Measurements from ENCODE around the gene USP50.
A peak's percentile ranks its signal among the peaks of the same experiment; 100 is the strongest.

Gene USP50

GRCh38 chr15:50484781-50485180 lies 61.7 kb downstream of the USP50 start:
- H3K4me1 Mint-ChIP-seq (ENCODE audit: low read depth): peaks cover 24% of the 10 kb centered on the region
- no peak overlapping the region for H3K4me3 Mint-ChIP-seq
- H3K9me3 Mint-ChIP-seq: no peaks in the 10 kb centered on the region
- H3K36me3 Mint-ChIP-seq (ENCODE audit: low read depth): peaks cover 55% of the 10 kb centered on the region
- H3K27ac Mint-ChIP-seq: no peak overlapping the region
- H3K27me3 Mint-ChIP-seq (ENCODE audit: low read depth): no peaks in the 10 kb centered on the region

DNA sequence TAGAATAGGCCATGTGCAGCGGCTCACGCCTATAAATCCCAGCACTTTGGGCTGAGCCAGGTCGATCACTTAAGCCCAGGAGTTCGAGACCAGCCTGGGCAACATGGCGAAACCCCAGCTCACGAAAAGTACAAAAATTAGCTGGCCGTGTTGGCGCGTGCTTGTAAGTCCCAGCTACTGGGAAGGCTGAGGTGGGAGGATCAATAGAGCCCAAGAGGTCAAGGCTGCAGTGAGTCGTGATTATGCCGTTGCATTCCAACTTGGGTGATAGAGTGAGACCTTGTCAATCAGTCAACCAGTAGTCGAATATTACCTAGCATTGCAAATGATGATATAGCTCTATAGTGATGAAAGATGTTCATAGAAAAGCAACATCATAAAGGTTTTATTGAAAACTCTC lies 70.3 kb downstream of the USP50 start:
- no peaks in the 10 kb centered on the region for H3K27me3 Mint-ChIP-seq (ENCODE audit: low read depth)
- peaks cover 6% of the 10 kb centered on the region for H3K4me1 Mint-ChIP-seq (ENCODE audit: low read depth)
- H3K4me3 Mint-ChIP-seq: no peak overlapping the region
- H3K27ac Mint-ChIP-seq: no peak overlapping the region
- H3K9me3 Mint-ChIP-seq: no peaks in the 10 kb centered on the region
- H3K36me3 Mint-ChIP-seq (ENCODE audit: low read depth): peaks cover 37% of the 10 kb centered on the region

DNA sequence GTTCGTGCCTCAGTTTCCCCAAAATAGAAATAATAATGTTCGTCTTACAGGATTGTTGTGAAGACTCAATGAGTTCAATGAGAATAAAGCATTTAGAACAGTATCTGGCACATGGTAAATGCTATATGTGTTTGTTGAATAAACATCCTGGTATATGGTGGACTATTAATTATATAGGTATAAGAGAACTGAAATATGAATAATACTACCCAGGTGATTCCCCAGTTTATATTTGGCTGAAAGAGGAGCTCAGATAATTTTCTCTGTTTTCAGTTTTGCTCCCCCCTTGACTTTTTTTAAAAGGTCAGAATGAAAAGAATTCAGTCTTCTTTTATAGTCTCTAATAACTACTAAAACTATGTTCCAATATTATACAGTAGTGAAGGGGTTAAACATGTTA lies 75.4 kb downstream of the USP50 start:
- Mint-ChIP-seq H3K4me1 (ENCODE audit: low read depth) (no peaks in the 10 kb centered on the region), H3K4me3 (no peak overlapping the region), H3K36me3 (ENCODE audit: low read depth) (peaks cover 25% of the 10 kb centered on the region), H3K27me3 (ENCODE audit: low read depth) (no peaks in the 10 kb centered on the region), H3K27ac (no peak overlapping the region), H3K9me3 (no peaks in the 10 kb centered on the region)

- H3K36me3 Mint-ChIP-seq (ENCODE audit: low read depth): peaks cover 24% of the 10 kb centered on the region
- peaks cover 6% of the 10 kb centered on the region for H3K4me1 Mint-ChIP-seq (ENCODE audit: low read depth)
- H3K4me3 Mint-ChIP-seq: no peak overlapping the region
- peak overlapping the region; percentile 10 for H3K27ac Mint-ChIP-seq
- no peaks in the 10 kb centered on the region for H3K27me3 Mint-ChIP-seq (ENCODE audit: low read depth)
- H3K9me3 Mint-ChIP-seq: no peaks in the 10 kb centered on the region
These were observed 82.8 kb downstream of the USP50 start for GRCh38 chr15:50463423-50464358.

DNA sequence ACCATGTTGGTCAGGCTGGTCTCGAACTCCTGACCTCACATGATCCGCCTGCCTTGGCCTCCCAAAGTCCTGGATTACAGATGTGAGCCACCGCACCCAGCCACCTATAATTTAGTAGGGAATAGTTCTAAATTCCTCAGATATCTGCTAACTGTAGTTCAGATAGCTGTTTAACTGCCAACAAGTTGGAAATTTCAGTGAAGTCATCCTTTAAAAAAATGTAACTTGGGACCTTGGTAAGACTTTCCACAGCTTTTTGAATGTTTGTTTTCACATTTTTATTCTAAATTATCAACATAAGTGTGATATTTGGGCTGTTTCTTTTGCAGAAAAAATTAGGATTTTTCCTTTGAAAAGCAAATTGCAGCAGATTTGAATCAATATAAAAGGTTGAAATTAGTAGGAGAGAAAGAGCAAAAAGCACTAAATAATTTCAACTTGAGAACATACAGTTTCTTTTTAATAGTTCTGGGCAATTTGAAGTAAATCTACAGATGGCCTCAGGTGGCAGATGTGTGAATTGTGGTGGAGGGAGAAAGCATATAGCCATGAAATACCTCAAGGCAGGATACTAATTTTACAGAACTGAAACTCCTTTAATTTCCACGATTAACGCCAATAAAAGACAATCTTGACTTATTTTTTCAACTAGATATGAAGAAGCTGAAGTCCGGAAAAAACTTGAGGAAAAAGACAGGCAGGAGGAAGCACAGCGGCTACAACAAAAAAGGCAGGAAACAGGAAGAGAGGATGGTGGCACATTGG lies 87.9 kb downstream of the USP50 start:
- Mint-ChIP-seq H3K4me1 (ENCODE audit: low read depth) (peaks cover 9% of the 10 kb centered on the region), H3K27me3 (ENCODE audit: low read depth) (no peaks in the 10 kb centered on the region), H3K27ac (no peak overlapping the region), H3K36me3 (ENCODE audit: low read depth) (peaks cover 30% of the 10 kb centered on the region), H3K9me3 (no peaks in the 10 kb centered on the region), H3K4me3 (no peak overlapping the region)

DNA sequence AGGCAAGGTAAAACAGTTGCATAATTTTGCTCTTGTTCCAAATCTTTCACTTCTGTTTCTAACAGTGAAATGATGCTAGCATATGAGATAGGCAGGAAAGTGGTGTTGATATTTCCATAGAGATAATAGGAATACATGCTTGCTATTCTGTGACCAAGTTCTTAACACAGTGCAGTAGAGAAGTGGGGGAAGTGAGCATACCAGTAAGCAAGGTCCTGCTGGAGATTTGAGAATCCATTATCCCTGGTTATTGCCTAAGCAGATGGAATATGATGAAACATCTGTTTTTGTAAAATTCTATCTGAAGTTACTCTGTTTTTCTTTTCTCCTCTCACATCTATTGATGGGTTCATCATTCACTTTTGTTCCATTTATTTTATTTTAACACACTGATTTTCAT lies 93.5 kb downstream of the USP50 start:
- no peak overlapping the region for H3K4me3 Mint-ChIP-seq
- H3K9me3 Mint-ChIP-seq: no peaks in the 10 kb centered on the region
- peaks cover 20% of the 10 kb centered on the region for H3K36me3 Mint-ChIP-seq (ENCODE audit: low read depth)
- H3K27me3 Mint-ChIP-seq (ENCODE audit: low read depth): no peaks in the 10 kb centered on the region
- H3K4me1 Mint-ChIP-seq (ENCODE audit: low read depth): peaks cover 7% of the 10 kb centered on the region
- H3K27ac Mint-ChIP-seq: no peak overlapping the region

All from T-helper 1 cell treated with Interleukin-12 subunit alpha and Interleukin-12 subunit beta and Interleukin-4 antibody, amounts not matched to agents 30 μg/mL and 1 μg/mL, for 36 hours (primary cell).